IMR-90 (cell line): ENCODE data around the gene AP2A1. TPM values are rescaled to one million over a fixed set of nuclear protein-coding genes. Genes with fewer than 3 reads are reported as not detected.
A peak's percentile ranks its signal among the peaks of the same experiment; 100 is the strongest.

Experiments used
- ATAC-seq: fragments of 200-7000 bp; cut with Tn5 transposase; 2 replicates; pipeline ENCODE4 v1.9.1; 2020; ENCODE audit warnings: low read depth, mild to moderate bottlenecking, moderate library complexity
- BruUV-seq: library from RNA; stranded (reverse); fragments of 400-500 nt; replicated peaks from 2 replicates; lab custom pipeline; 2021; lab: Mats Ljungman, UMichigan
- CTCF ChIA-PET: fragments of 300-600 bp; formaldehyde crosslinking; extraction: SDS; loops from one replicate; lab custom pipeline; 2021; ENCODE audit warnings: antibody characterized with exemption; lab: Yijun Ruan, JAX
- POLR2A ChIA-PET: fragments of 300-600 bp; sonication (Branson Sonifier 250); formaldehyde crosslinking; loops from one replicate; lab custom pipeline; 2022; ENCODE audit warnings: antibody characterized with exemption; ENCODE audit not compliant: unreplicated experiment; lab: Charles Lee
- DNase-seq: peaks from one replicate; pipeline ENCODE4 v3.0.0; 2013
- H2AFZ ChIP-seq: replicated peaks from 2 replicates; pipeline ENCODE3; 2013; ENCODE audit warnings: low read length, mild to moderate bottlenecking; ENCODE audit not compliant: poor library complexity
- H2AK5ac ChIP-seq: 2 replicates; pipeline ENCODE4 v1.6.1; 2013; ENCODE audit warnings: low read depth, low read length, inconsistent platforms
- H2AK9ac ChIP-seq: replicated peaks from 2 replicates; pipeline ENCODE3; 2013; ENCODE audit warnings: mild to moderate bottlenecking, low read depth, low read length, moderate library complexity; ENCODE audit not compliant: poor library complexity
- H2BK120ac ChIP-seq: 2 replicates; pipeline ENCODE4 v1.6.1; 2013; ENCODE audit warnings: low read depth, low read length, inconsistent platforms
- H2BK15ac ChIP-seq: 3 replicates; pipeline ENCODE4 v1.6.1; 2013; ENCODE audit warnings: low read depth, low read length, inconsistent platforms
- H2BK20ac ChIP-seq: 2 replicates; pipeline ENCODE4 v1.6.1; 2013; ENCODE audit warnings: low read depth, mild to moderate bottlenecking, inconsistent platforms, low read length, moderate library complexity
- H2BK5ac ChIP-seq: 2 replicates; pipeline ENCODE4 v1.6.1; 2013; ENCODE audit warnings: mild to moderate bottlenecking, low read depth, low read length, inconsistent platforms; ENCODE audit not compliant: poor library complexity, severe bottlenecking
- H3K14ac ChIP-seq: replicated peaks from 2 replicates; pipeline ENCODE4 v1.6.1; 2013; ENCODE audit warnings: low read depth, low read length, inconsistent platforms
- H3K18ac ChIP-seq: 2 replicates; pipeline ENCODE4 v1.6.1; 2013; ENCODE audit warnings: low read depth, low read length, control low read depth
- H3K23ac ChIP-seq: 2 replicates; pipeline ENCODE4 v1.6.1; 2013; ENCODE audit warnings: low read depth, low read length, inconsistent platforms
- H3K27ac ChIP-seq: 2 replicates; pipeline ENCODE4 v1.5.1; 2013; ENCODE audit warnings: mild to moderate bottlenecking, control low read depth, low read length; ENCODE audit not compliant: insufficient read depth
- H3K27me3 ChIP-seq: 2 replicates; pipeline ENCODE4 v1.6.1; 2013; ENCODE audit warnings: low read length; ENCODE audit not compliant: control insufficient read depth, insufficient read depth
- H3K36me3 ChIP-seq: 2 replicates; pipeline ENCODE4 v1.6.1; 2013; ENCODE audit warnings: low read length, mixed read lengths; ENCODE audit not compliant: control insufficient read depth, insufficient read depth
- H3K4ac ChIP-seq: 2 replicates; pipeline ENCODE4 v1.6.1; 2013; ENCODE audit warnings: low read depth, low read length, inconsistent platforms
- H3K4me1 ChIP-seq: 2 replicates; pipeline ENCODE4 v1.6.1; 2013; ENCODE audit warnings: low read length, mixed read lengths; ENCODE audit not compliant: control insufficient read depth, insufficient read depth
- H3K4me2 ChIP-seq: 2 replicates; pipeline ENCODE4 v1.6.1; 2013; ENCODE audit warnings: low read depth, mild to moderate bottlenecking, control low read depth, low read length, moderate library complexity
- H3K4me3 ChIP-seq: 2 replicates; pipeline ENCODE4 v1.5.1; 2013; ENCODE audit warnings: low read depth, mild to moderate bottlenecking, control low read depth, low read length, moderate library complexity; ENCODE audit not compliant: insufficient read depth
- H3K56ac ChIP-seq: 2 replicates; pipeline ENCODE4 v1.6.1; 2013; ENCODE audit warnings: low read length, inconsistent platforms; ENCODE audit not compliant: insufficient read depth; ENCODE audit errors: extremely low read depth
- H3K79me1 ChIP-seq, 2 experiments: 2 replicates each; pipeline ENCODE4 v1.6.1; 2013; ENCODE audit warnings: low read length in 2 of 2, inconsistent platforms in 1 of 2, low read depth in 1 of 2
- H3K9ac ChIP-seq: 2 replicates; pipeline ENCODE4 v1.6.1; 2013; ENCODE audit warnings: low read depth, low read length, control low read depth
- H3K9me1 ChIP-seq: 2 replicates; pipeline ENCODE4 v1.6.1; 2013; ENCODE audit warnings: low read length, inconsistent platforms; ENCODE audit not compliant: insufficient read depth
- H3K9me3 ChIP-seq: 2 replicates; pipeline ENCODE4 v1.6.1; 2013; ENCODE audit warnings: low read length; ENCODE audit not compliant: control insufficient read depth, insufficient read depth
- H4K20me1 ChIP-seq: 2 replicates; pipeline ENCODE4 v1.6.1; 2013; ENCODE audit warnings: low read length, inconsistent platforms; ENCODE audit not compliant: insufficient read depth
- H4K5ac ChIP-seq: 2 replicates; pipeline ENCODE4 v1.6.1; 2013; ENCODE audit warnings: mild to moderate bottlenecking, low read depth, low read length, control low read depth
- H4K8ac ChIP-seq, 2 experiments: 2 replicates each; pipeline ENCODE4 v1.6.1; 2013; ENCODE audit warnings: low read depth in 2 of 2, low read length in 2 of 2, control low read depth in 1 of 2, inconsistent platforms in 1 of 2
- H4K91ac ChIP-seq: 2 replicates; pipeline ENCODE4 v1.6.1; 2013; ENCODE audit warnings: low read depth, low read length, inconsistent platforms; ENCODE audit not compliant: insufficient read depth
- BHLHE40 ChIP-seq: fragments of 150-350 bp; IDR thresholded peaks from 2 replicates; pipeline ENCODE4 v1.6.1; 2016; ENCODE audit warnings: mild to moderate bottlenecking, low read depth, low read length
- ELK1 ChIP-seq: fragments of 150-350 bp; IDR thresholded peaks from 2 replicates; pipeline ENCODE4 v1.6.1; 2016; ENCODE audit warnings: low read depth, mild to moderate bottlenecking, low read length, moderate library complexity, borderline replicate concordance
- FOS ChIP-seq: fragments of 150-350 bp; IDR thresholded peaks from 2 replicates; pipeline ENCODE4 v1.6.1; 2016; ENCODE audit warnings: low read depth, low read length
- RCOR1 ChIP-seq: IDR thresholded peaks from 2 replicates; pipeline ENCODE4 v1.6.1; 2012; ENCODE audit warnings: mild to moderate bottlenecking, low read length, improper control_type of control experiment; ENCODE audit not compliant: insufficient replicate concordance
- SMC3 ChIP-seq: fragments of 150-350 bp; IDR thresholded peaks from 2 replicates; pipeline ENCODE4 v1.6.1; 2016; ENCODE audit warnings: low read depth, mild to moderate bottlenecking, antibody characterized with exemption, low read length, moderate library complexity
- USF2 ChIP-seq: fragments of 150-350 bp; IDR thresholded peaks from 2 replicates; pipeline ENCODE4 v1.6.1; 2017; ENCODE audit warnings: mild to moderate bottlenecking, antibody characterized with exemption, low read length, low read depth
- WGBS, 2 experiments: methylation state at CpG; one replicate each; pipeline versions ENCODE4 v1.1.5 to v1.1.7; 2013; ENCODE audit warnings: missing lambda C conversion rate in 2 of 2; ENCODE audit not compliant: insufficient read length in 1 of 2; ENCODE audit errors: extremely low coverage in 2 of 2; 5-methylcytosine and 5-hydroxymethylcytosine counted together
- dilution Hi-C: fragments of 300-500 bp; cut with HindIII; formaldehyde crosslinking; loops from one replicate; pipeline ENCODE4 v1.14.3; 2018; ENCODE audit warnings: low sequenced_read_pairs; ENCODE audit not compliant: unreplicated experiment
- in situ Hi-C: fragments of 300-500 bp; cut with MboI; formaldehyde crosslinking; loops from 3 replicates; pipeline ENCODE4 v1.14.3; 2019; ENCODE audit warnings: low sequenced_read_pairs, inconsistent platforms, mixed read lengths
- intact Hi-C: fragments of 100-400 bp; cut with micrococcal nuclease; formaldehyde crosslinking; loops from 2 replicates; pipeline ENCODE4 v1.10.0; 2022
- polyA plus RNA-seq, 3 experiments: library from polyadenylated mRNA; depleted of rRNA; stranded (reverse); fragments of >200 nt; gene quantifications; 2 replicates each; pipeline ENCODE4 v1.2.3, GENCODE V29; 2012; ENCODE audit warnings: low replicate concordance in 1 of 3
- total RNA-seq: library from RNA; depleted of rRNA; stranded (reverse); fragments of >200 nt; gene quantifications from 2 replicates; pipeline ENCODE4 v1.2.3, GENCODE V29; 2012

Gene AP2A1
- total and polyA plus RNA-seq, 2 of the 4 experiments (the other 2 are of a cell fraction), result 40.7 to 122 TPM

GRCh38 chr19:49761249-49761624 lies 5.6 kb upstream of the AP2A1 start:
- BruUV-seq, result no TSS peak
- dilution Hi-C loops (no loop called here), in situ Hi-C loops (no loop called here), intact Hi-C loops (no loop called here)
- H3K4ac ChIP-seq, result no peak overlapping the region
- no peak for TF ChIP-seq SMC3
- no peak for TF ChIP-seq FOS
- no peak for TF ChIP-seq ELK1
- TF ChIP-seq BHLHE40, result no peak
- TF ChIP-seq RCOR1, result no peak
- TF ChIP-seq USF2, result no peak
- no peaks in the 10 kb centered on the region for H4K20me1 ChIP-seq
- H2BK5ac ChIP-seq, result no peak overlapping the region
- no peak overlapping the region for H2AK5ac ChIP-seq
- no peaks in the 10 kb centered on the region for H3K27me3 ChIP-seq
- H3K27ac ChIP-seq, result no peak overlapping the region
- no peak overlapping the region for H3K4me2 ChIP-seq
- peak overlapping the region; percentile 21; the same call in 1 of the 2 replicates for H4K5ac ChIP-seq
- H3K9ac ChIP-seq, result no peak overlapping the region
- no peak overlapping the region for H2BK120ac ChIP-seq
- peaks cover 10% of the 10 kb centered on the region for H3K4me1 ChIP-seq
- H2BK15ac ChIP-seq, result no peak overlapping the region
- no peak overlapping the region for H3K14ac ChIP-seq
- H3K18ac ChIP-seq, result no peak overlapping the region
- WGBS, 2 experiments, result no CpG with 5 or more reads among the region's 1 CpG
- no peak overlapping the region for H3K23ac ChIP-seq
- H2AFZ ChIP-seq, result peak overlapping the region; percentile 59
- no peak overlapping the region for H2BK20ac ChIP-seq
- peak overlapping the region in 1 of 2 experiments; percentile 24; a peak in 1 of 4 replicates for H4K8ac ChIP-seq
- H3K79me1 ChIP-seq, result no peaks in the 10 kb centered on the region
- no peaks in the 10 kb centered on the region for H3K36me3 ChIP-seq
- 0 out of 2 replicates have a peak, but pooled peaks cover 3% of the 10 kb centered on the region for H3K9me1 ChIP-seq
- no peak for DNase-seq
- no peak overlapping the region for H2AK9ac ChIP-seq
- no peak overlapping the region for H4K91ac ChIP-seq
- ChIA-PET CTCF (no interaction called here), POLR2A (no interaction called here)
- H3K56ac ChIP-seq, result no peak overlapping the region
- ATAC-seq, result no peak
- H3K4me3 ChIP-seq, result no peak overlapping the region
- peaks cover under 1% of the 10 kb centered on the region; the same call in 1 of the 2 replicates for H3K9me3 ChIP-seq
